Uterus (tissue), 4 donors: ENCODE measurements around the gene C16orf86. TPM values are rescaled to one million over a fixed set of nuclear protein-coding genes. Genes with fewer than 3 reads are reported as not detected.

Experiments
- DNase-seq, 2 donors: peaks; one replicate each; pipeline ENCODE4 v3.0.0-alpha.2; 2019 to 2020
- H3K27ac ChIP-seq, 2 donors: fragments of 200-600 bp; sonication (generic); 1 replicate in 1 of 2; 2 replicates in 1 of 2; pipeline ENCODE4 v1.5.1; 2016 to 2018
- H3K27me3 ChIP-seq, 2 donors: fragments of 200-600 bp; sonication (generic); one replicate each; pipeline ENCODE4 v1.5.1; 2018 to 2019; ENCODE audit warnings: control low read depth in 1 of 2
- H3K36me3 ChIP-seq, 2 donors: fragments of 200-600 bp; sonication (generic); one replicate each; pipeline ENCODE4 v1.5.1; 2019; ENCODE audit warnings: control low read depth in 1 of 2
- H3K4me1 ChIP-seq, 2 donors: fragments of 200-600 bp; sonication (generic); one replicate each; pipeline ENCODE4 v1.5.1; 2018 to 2019; ENCODE audit warnings: control low read depth in 1 of 2
- H3K4me3 ChIP-seq, 2 donors: fragments of 200-600 bp; sonication (generic); 1 replicate in 1 of 2; 2 replicates in 1 of 2; pipeline ENCODE4 v1.5.1; 2018 to 2019; ENCODE audit warnings: mild to moderate bottlenecking in 1 of 2
- H3K9me3 ChIP-seq, 2 donors: fragments of 200-600 bp; sonication (generic); one replicate each; pipeline ENCODE4 v1.5.1; 2019; ENCODE audit warnings: control low read depth in 1 of 2
- POLR2A ChIP-seq, 2 donors: fragments of 450-650 bp; IDR thresholded peaks; one replicate each; pipeline ENCODE4 v1.6.1; 2016; ENCODE audit warnings: antibody characterized with exemption in 2 of 2, mild to moderate bottlenecking in 1 of 2, moderate library complexity in 1 of 2
- intact Hi-C: fragments of 100-400 bp; cut with DNase I; formaldehyde crosslinking; loops from one replicate; pipeline ENCODE4 v1.15.1; 2023; ENCODE audit warnings: low total_unique reads
- total RNA-seq, 4 donors: library from RNA; depleted of rRNA in 3 of 4; stranded (reverse); fragments of >200 nt in 3 of 4; gene quantifications; one replicate each; pipeline versions ENCODE4 v1.1.0 to v1.2.4, GENCODE V29; 2014 to 2023
- TF ChIP-seq, protein P1 (sequence below), 4 experiments: fragments of 200-600 bp in 2 of 4; fragments of 450-650 bp in 2 of 4; sonication (generic) in 2 of 4; IDR thresholded peaks; one replicate each; pipeline ENCODE4 v1.5.1; 2016 to 2019; ENCODE audit warnings: antibody characterized with exemption in 4 of 4, mild to moderate bottlenecking in 2 of 4, moderate library complexity in 1 of 4
- donor health status: DM: yes; HTN: yes; CAD: no.

The C16orf86 gene
- total RNA-seq, 4 donors from 2014 or later, result 5.3 to 8.6 (median 6.9) TPM; not detected in 1

DNA sequence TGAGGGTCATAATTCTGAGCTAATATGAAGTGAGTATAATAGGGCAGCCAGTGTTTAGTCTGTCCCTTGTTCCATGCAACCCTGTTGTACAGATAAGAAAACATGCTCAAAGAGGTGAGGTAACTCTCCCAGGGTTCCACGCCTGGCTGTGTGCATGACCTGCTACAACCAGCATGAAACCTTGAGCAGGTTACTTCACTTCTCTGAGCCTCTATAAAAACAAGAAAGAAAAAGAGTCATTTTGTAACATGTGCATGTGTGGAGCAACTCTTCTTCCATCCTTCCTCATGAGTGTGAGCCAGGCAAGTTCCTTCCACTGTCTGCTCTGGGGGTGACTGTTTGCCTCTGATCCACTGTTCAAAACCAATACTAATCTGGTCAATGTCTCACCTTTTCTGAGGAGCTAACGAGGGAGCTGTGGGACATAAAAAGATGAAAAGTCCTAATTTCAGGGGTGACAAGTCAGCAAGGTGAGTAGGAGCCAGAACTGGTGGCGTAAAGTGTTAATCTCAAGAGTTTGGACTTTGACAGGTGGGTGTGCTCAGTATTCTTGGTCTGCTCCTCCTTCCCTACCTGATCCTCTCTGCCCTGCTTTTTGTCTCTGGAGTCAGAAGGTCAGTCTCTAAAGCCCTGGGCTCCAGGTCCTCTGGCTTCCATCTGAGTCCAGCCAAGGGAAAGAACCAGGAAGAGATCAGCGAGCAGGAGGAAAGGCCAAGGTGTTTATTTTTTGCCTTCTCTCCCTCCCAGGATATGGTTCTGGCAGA, 31.0 kb downstream of the C16orf86 start:
- H3K27ac ChIP-seq, result no peak overlapping the region
- no peaks in the 10 kb centered on the region for H3K27me3 ChIP-seq
- H3K9me3 ChIP-seq, result no peaks in the 10 kb centered on the region
- H3K36me3 ChIP-seq, result no peaks in the 10 kb centered on the region
- no peak overlapping the region for H3K4me3 ChIP-seq
- intact Hi-C loops, result no loop called here
- TF ChIP-seq, protein P1, sequence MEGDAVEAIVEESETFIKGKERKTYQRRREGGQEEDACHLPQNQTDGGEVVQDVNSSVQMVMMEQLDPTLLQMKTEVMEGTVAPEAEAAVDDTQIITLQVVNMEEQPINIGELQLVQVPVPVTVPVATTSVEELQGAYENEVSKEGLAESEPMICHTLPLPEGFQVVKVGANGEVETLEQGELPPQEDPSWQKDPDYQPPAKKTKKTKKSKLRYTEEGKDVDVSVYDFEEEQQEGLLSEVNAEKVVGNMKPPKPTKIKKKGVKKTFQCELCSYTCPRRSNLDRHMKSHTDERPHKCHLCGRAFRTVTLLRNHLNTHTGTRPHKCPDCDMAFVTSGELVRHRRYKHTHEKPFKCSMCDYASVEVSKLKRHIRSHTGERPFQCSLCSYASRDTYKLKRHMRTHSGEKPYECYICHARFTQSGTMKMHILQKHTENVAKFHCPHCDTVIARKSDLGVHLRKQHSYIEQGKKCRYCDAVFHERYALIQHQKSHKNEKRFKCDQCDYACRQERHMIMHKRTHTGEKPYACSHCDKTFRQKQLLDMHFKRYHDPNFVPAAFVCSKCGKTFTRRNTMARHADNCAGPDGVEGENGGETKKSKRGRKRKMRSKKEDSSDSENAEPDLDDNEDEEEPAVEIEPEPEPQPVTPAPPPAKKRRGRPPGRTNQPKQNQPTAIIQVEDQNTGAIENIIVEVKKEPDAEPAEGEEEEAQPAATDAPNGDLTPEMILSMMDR (IDR thresholded peaks at IDR 0.05), result no peak
- TF ChIP-seq POLR2A (IDR thresholded peaks at IDR 0.05), result no peak
- H3K4me1 ChIP-seq, result no peaks in the 10 kb centered on the region
- DNase-seq, result no peak

DNA sequence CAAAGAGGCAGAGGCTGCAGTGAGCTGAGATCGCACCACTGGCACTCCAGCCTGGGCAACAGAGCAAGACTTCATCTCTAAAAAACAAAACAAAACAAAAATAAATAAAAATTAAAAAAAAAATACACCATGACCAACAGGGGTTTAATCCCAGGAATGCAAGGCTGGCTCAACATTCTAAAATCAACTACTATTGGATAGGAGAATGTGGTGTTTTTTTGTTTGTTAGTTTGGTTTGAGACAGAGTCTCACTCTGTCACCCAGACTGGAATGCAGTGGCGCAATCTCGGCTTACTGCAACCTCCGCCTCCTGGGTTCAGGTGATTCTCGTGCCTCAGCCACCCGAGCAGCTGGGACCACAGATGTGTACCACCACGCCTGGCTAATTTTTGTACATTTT, 32.7 kb downstream of the C16orf86 start:
- no peaks in the 10 kb centered on the region for H3K9me3 ChIP-seq
- no peak overlapping the region for H3K27ac ChIP-seq
- no peaks in the 10 kb centered on the region for H3K4me1 ChIP-seq
- no peak for TF ChIP-seq POLR2A (IDR thresholded peaks at IDR 0.05)
- TF ChIP-seq, protein P1 (IDR thresholded peaks at IDR 0.05), result no peak
- no peak for DNase-seq
- intact Hi-C loops, result no loop called here
- no peak overlapping the region for H3K4me3 ChIP-seq
- no peaks in the 10 kb centered on the region for H3K36me3 ChIP-seq
- H3K27me3 ChIP-seq, result no peaks in the 10 kb centered on the region

DNA sequence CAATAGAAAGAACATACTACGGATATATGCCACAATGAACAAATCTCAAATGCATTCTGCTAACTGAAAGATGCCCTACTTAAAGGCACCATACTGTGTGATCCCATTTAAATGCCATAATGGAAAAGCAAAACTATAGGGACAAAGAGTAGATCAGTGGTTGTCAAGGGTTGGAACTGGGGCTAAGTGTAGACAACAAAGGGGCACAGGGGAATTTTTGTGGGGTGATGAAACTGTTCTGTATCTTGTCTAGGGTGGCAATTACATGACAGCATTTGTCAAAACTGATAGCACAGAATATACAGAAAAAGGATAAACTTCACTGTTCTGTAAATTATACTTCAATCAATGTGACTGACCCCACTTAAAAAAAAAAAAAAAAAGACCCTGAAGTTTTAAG, 34.8 kb downstream of the C16orf86 start:
- intact Hi-C loops, result no loop called here
- TF ChIP-seq, protein P1 (IDR thresholded peaks at IDR 0.05), result no peak
- no peak for TF ChIP-seq POLR2A (IDR thresholded peaks at IDR 0.05)
- peaks cover 0 to 4% of the 10 kb centered on the region in 2 donors for H3K4me1 ChIP-seq
- H3K27me3 ChIP-seq, result no peaks in the 10 kb centered on the region
- H3K27ac ChIP-seq, result no peak overlapping the region
- H3K4me3 ChIP-seq, result no peak overlapping the region
- no peak for DNase-seq
- no peaks in the 10 kb centered on the region for H3K9me3 ChIP-seq
- H3K36me3 ChIP-seq, result no peaks in the 10 kb centered on the region

DNA sequence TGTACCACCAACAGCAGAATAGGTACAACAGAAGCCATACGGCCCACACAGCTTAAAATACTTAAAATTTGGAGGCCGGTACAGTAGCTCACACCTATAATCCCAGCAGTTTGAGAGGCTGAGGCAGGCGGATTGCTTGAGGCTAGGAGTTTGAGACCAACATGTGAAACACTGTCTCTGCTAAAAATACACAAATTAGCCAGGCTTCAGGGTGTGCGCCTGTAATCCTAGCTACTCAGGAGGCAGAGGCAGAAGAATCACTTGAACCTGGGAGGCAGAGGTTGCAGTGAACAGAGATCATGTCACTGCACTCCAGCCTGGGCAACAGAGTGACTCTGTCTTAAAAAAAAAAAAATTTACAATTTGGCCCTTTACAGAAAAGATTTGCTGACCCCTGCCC, 35.5 kb downstream of the C16orf86 start:
- Histone ChIP-seq H3K27ac (no peak overlapping the region), H3K4me1 (peaks cover 0 to 4% of the 10 kb centered on the region in 2 donors), H3K36me3 (no peaks in the 10 kb centered on the region), H3K27me3 (no peaks in the 10 kb centered on the region), H3K4me3 (no peak overlapping the region), H3K9me3 (no peaks in the 10 kb centered on the region)
- intact Hi-C loops, result no loop called here
- TF ChIP-seq POLR2A (IDR thresholded peaks at IDR 0.05), result no peak
- TF ChIP-seq, protein P1 (IDR thresholded peaks at IDR 0.05), result no peak
- DNase-seq, result no peak

DNA sequence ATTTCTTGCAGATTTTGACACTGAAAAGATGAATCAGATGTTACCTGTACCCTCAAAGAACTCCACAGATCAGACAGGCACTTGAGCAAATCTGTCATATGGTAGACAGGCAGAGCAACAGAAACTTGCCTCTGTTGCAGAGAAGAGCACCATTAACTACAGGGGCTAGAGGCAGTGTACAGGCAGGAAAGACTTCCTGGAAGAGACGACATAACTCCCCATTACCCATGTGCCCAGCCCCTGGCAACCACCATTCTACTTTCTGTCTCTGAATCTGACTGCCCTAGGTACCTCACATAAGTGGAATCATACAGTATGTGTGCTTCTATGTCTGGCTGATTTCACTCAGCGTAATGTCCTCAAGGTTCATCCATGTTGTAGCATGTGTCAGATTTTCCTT, 37.0 kb downstream of the C16orf86 start:
- TF ChIP-seq, protein P1 (IDR thresholded peaks at IDR 0.05), result no peak
- TF ChIP-seq POLR2A (IDR thresholded peaks at IDR 0.05), result no peak
- Histone ChIP-seq H3K27me3 (no peaks in the 10 kb centered on the region), H3K27ac (no peak overlapping the region), H3K4me3 (no peak overlapping the region), H3K9me3 (no peaks in the 10 kb centered on the region), H3K4me1 (peaks cover 0 to 4% of the 10 kb centered on the region in 2 donors), H3K36me3 (no peaks in the 10 kb centered on the region)
- no peak for DNase-seq
- intact Hi-C loops, result no loop called here
